ENCODE measurements around the gene ADGRG3. TPM values are rescaled to one million over a fixed set of nuclear protein-coding genes. Genes with fewer than 3 reads are reported as not detected.

ADGRG3 gene
- total RNA-seq, 1 experiment from 2014 or later: 0.46 TPM

GRCh38 chr16:57679767-57680482 lies 11.8 kb downstream of the ADGRG3 start:
- H3K23ac ChIP-seq (ENCODE audit: insufficient read length, low read depth, low read length): no peak overlapping the region
- no peak overlapping the region for H4K5ac ChIP-seq (ENCODE audit: insufficient read length, low read depth, low read length)
- WGBS (ENCODE audit: extremely low coverage, insufficient read length, low lambda C conversion rate): no CpG with 5 or more reads among the region's 7 CpGs
- no peaks in the 10 kb centered on the region for H4K20me1 ChIP-seq (ENCODE audit: control insufficient read depth, insufficient read depth, insufficient read length)
- no peak overlapping the region for H3K4me2 ChIP-seq (ENCODE audit: insufficient read depth, insufficient read length, low read length)
- no peaks in the 10 kb centered on the region for H3K79me2 ChIP-seq (ENCODE audit: insufficient read depth, low read length)
- no peak overlapping the region for H2BK5ac ChIP-seq (ENCODE audit: insufficient read length, low read length)
- H3K23me2 ChIP-seq (ENCODE audit: insufficient read length, low read depth, low read length, poor library complexity, severe bottlenecking): no peaks in the 10 kb centered on the region
- Mint-ChIP-seq H3K27me3 (ENCODE audit: low read depth) (peaks cover 12% of the 10 kb centered on the region), H3K9me3 (no peaks in the 10 kb centered on the region), H3K27ac (no peak overlapping the region; a peak in 2 of 7 replicates), H3K36me3 (ENCODE audit: insufficient read depth in 1 of 3, low read depth in 3 of 3) (no peaks in the 10 kb centered on the region), H3K4me3 (no peak overlapping the region), H3K4me1 (peaks cover 2 to 47% of the 10 kb centered on the region in 2 experiments)
- H3K14ac ChIP-seq (ENCODE audit: insufficient read depth, low read length): peak overlapping the region; percentile 61; the same call in 1 of the 2 replicates
- H3K9me3 ChIP-seq (ENCODE audit: control insufficient read depth, low read depth, low read length): no peaks in the 10 kb centered on the region
- H2BK20ac ChIP-seq (ENCODE audit: low read depth, low read length, poor library complexity, severe bottlenecking): no peak overlapping the region
- no peak overlapping the region for H4K91ac ChIP-seq (ENCODE audit: insufficient read length, low read depth, low read length)
- no peak overlapping the region for H2BK15ac ChIP-seq (ENCODE audit: low read depth, low read length)
- DNase-seq: peak; percentile 65
- peaks cover 4% of the 10 kb centered on the region; the same call in 1 of the 2 replicates for H3K4me1 ChIP-seq (ENCODE audit: insufficient read depth, low read length)
- TF ChIP-seq CTCF (conservative IDR thresholded peaks at IDR 0.05): no peak
- no peak overlapping the region for H3T11ph ChIP-seq (ENCODE audit: low read length)
- no peaks in the 10 kb centered on the region for H3K27me3 ChIP-seq (ENCODE audit: insufficient read depth, low read length)
- H4K8ac ChIP-seq (replicated peaks; ENCODE audit: insufficient read length, low read depth, low read length): no peak overlapping the region
- no peak overlapping the region for H2BK120ac ChIP-seq (ENCODE audit: low read depth, low read length, poor library complexity, severe bottlenecking)
- no peak overlapping the region for H2AFZ ChIP-seq (ENCODE audit: low read length)
- H2AK5ac ChIP-seq (ENCODE audit: insufficient read length, low read length): no peak overlapping the region
- no peak overlapping the region for H3K56ac ChIP-seq (ENCODE audit: insufficient read length, low read depth, low read length)
- H3K27ac ChIP-seq (ENCODE audit: insufficient read length, low read depth, low read length): no peak overlapping the region
- H3K9ac ChIP-seq (ENCODE audit: extremely low read depth, insufficient read length, low read length): no peak overlapping the region
- no peaks in the 10 kb centered on the region for H3K79me1 ChIP-seq (ENCODE audit: insufficient read depth, low read depth, low read length, poor library complexity, severe bottlenecking)
- H3K18ac ChIP-seq (ENCODE audit: insufficient read length, low read depth, low read length): no peak overlapping the region
- H3K4ac ChIP-seq (ENCODE audit: low read depth, low read length): no peak overlapping the region
- no peak overlapping the region for H2BK12ac ChIP-seq (ENCODE audit: insufficient read length, low read depth, low read length)
